GM12875 (cell line): ENCODE measurements around the gene PPFIBP2.

Experiments used
- H3K4me3 ChIP-seq: one replicate; pipeline ENCODE4 v1.5.1; 2011; ENCODE audit warnings: low read depth, low read length, control low read depth
- TF ChIP-seq, protein P1 (sequence below): IDR thresholded peaks from 2 replicates; pipeline ENCODE4 v1.5.1; 2011; ENCODE audit warnings: low read depth, mild to moderate bottlenecking, control low read depth, inconsistent platforms, low read length, moderate library complexity, borderline replicate concordance; ENCODE audit not compliant: insufficient read depth

PPFIBP2 gene

DNA sequence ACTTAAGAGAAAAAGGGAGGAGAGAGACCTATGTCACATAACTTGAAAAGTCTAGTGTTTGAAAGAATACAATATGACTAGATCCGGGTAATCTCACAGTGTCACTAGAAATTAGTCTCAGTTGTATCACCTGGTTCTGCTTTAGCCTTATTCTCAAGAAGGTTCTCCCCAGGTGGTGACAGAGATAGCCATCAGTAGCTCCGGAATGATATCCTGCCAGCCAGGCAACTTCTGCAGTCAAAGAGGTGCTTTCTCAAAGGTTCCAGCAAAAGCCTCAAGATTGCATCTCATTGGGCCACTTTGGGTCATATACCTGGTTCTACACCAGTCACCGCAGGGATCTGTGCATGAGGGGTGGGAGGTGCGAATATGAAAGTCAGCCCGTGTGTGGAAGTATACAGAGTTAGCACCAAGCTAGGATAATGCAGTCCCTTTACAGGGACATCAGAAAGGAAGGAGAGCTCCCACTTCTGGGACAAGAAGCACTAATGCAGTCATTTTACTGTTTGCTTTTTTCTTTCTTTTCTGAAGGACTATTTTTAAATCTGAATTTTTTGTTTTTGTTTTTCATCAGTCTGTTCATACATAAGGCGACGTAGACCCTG, 98.4 kb downstream of the PPFIBP2 start:
- TF ChIP-seq, protein P1, sequence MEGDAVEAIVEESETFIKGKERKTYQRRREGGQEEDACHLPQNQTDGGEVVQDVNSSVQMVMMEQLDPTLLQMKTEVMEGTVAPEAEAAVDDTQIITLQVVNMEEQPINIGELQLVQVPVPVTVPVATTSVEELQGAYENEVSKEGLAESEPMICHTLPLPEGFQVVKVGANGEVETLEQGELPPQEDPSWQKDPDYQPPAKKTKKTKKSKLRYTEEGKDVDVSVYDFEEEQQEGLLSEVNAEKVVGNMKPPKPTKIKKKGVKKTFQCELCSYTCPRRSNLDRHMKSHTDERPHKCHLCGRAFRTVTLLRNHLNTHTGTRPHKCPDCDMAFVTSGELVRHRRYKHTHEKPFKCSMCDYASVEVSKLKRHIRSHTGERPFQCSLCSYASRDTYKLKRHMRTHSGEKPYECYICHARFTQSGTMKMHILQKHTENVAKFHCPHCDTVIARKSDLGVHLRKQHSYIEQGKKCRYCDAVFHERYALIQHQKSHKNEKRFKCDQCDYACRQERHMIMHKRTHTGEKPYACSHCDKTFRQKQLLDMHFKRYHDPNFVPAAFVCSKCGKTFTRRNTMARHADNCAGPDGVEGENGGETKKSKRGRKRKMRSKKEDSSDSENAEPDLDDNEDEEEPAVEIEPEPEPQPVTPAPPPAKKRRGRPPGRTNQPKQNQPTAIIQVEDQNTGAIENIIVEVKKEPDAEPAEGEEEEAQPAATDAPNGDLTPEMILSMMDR = no peak

DNA sequence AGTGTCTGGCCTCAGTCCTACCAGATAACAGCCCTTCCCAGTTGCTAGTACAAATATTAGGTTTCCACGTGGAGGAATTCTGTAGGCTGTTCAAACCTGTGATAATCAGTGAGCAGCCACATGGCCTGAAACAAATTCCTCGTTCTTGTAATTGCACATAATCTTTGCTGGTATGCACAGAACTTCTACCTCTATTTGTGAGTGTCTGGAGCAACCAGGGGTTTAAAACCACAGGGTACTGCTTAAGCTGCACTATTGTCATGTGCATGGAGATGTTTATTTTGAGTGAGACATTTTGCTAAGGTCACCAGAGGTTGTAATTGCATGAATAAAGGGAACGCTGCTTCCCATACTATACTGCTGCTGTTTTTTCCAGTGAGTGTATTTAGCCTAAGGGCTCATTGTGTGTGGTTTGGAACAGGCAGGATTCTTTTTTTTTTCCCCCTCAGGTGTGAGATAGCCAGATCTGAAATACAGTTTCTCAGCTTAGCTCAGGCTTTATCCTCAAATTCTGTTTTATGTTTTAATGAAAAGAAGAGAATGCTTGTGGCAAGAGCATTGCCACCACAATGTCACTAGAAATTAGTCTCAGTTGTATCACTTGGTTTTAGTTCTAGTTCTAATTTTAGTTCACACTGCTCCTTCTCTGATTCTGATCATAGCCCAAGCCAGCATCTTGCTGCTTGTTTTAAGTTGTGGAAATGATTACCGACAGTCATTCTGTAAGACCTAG, 99.0 kb downstream of the PPFIBP2 start:
- H3K4me3 ChIP-seq = no peak overlapping the region
- TF ChIP-seq, protein P1 = no peak

More for the DNA sequence above, 98.4 kb downstream of the PPFIBP2 start:
- no peak overlapping the region for H3K4me3 ChIP-seq

DNA sequence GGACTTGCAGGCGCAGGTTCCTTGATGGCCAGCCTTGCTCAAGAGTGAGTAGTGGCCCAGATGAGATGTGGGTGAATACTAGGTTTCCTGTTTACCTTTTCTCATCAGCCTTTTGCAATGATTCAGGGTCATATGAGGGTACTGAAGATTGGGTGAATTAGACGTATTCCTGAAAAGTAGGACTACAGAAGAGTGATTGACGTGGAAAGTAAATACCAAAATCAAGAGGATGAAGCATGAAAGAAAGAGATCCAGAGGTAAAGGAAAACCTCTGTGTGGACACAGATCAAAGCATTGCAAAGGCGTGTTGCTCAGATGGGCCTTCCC, 99.6 kb downstream of the PPFIBP2 start:
- H3K4me3 ChIP-seq = no peak overlapping the region
- TF ChIP-seq, protein P1 = no peak

DNA sequence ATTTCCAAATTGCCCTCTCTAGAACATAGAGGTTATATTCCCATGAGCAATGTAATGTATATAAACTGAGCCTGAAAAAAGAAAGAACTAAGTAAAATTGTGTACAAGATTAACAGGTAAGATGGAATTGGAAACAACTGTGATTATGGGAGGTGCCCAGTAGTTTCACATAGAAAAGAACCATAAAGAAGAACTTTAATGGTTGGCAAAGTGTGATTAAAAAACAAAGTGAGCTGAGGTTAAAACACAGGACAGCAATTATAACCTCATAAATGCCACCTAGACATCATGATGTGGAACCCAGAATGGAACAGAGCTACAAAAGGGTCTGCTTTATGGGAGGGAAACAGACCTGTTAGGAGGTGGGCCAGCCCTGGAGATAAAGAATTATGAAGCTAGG, 100.9 kb downstream of the PPFIBP2 start:
- TF ChIP-seq, protein P1 = no peak
- no peak overlapping the region for H3K4me3 ChIP-seq

DNA sequence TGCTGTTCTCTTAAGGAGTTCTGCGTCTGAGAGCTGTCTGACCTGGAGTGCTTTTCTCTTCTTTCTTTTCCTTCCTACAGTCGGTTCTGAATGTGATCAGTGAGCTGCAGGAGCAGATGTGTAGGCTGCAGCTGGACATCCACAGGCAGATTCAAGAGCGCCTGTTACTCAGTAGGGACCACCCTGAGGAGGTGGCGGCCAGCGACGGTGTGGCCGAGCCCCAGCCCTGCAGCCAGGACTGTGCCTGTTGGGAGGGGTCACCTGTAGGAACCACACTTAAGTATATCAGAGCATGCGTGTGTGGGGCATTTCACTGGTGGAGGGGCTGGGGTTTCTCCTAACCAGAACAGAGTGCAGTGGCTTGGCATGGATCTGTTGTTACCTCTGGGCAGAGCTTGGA, 103.2 kb downstream of the PPFIBP2 start:
- TF ChIP-seq, protein P1 = no peak
- no peak overlapping the region for H3K4me3 ChIP-seq

DNA sequence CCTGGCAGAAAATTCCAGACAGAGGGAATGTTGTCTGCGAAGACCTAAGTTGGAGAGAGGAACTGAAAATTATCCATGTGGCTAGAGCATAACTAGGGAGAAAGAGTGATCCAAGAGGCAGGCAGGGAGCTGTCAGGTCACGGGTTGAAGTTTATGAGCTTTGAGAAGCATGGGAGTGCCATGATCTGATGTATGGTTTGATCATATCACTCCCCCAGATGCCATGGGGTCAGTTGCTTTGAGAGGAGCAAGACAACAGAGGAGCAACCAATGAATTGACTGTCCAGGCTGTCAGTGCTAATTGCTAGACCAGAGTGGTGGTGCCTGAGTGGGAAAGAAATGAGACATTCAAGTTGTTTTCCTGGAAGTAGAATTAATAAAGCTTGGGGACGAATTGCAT, 105.5 kb downstream of the PPFIBP2 start:
- TF ChIP-seq, protein P1 = no peak
- H3K4me3 ChIP-seq = no peak overlapping the region

DNA sequence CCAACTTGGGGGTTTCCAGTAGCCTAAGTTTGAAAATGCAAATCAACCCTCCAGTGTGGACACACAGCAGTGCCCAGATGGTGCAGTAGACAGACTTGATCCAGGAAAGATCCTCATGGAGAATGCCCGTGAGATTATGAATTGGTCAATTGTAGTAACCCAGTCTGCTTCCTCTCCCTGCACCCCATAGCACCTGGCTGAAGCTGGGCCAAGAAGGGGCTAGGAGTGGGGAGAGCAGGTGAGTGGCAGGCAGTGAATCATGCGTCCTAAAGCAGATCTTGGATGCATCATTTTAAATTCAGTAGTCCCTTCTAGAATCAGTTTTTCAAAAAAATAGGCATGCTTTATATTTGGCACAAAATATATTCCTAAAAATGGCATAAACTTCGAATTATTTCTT, 107.3 kb downstream of the PPFIBP2 start:
- H3K4me3 ChIP-seq = no peak overlapping the region
- TF ChIP-seq, protein P1 = no peak
